Measurements from ENCODE around the gene PABPC1L. TPM values are rescaled to one million over a fixed set of nuclear protein-coding genes. Genes with fewer than 3 reads are reported as not detected.

The PABPC1L gene
- total RNA-seq, 1 donor from 2014 or later, result 61.1 TPM

- CTCF ChIA-PET, result no interaction called here
- DNase-seq, result no peak
- H3K36me3 Mint-ChIP-seq (ENCODE audit: low read depth), result peaks cover 97% of the 10 kb centered on the region
Measured at GRCh38 chr20:44952731-44953130, 42.9 kb downstream of the PABPC1L start.

GRCh38 chr20:44954211-44954610 lies 44.4 kb downstream of the PABPC1L start:
- H3K27me3 Mint-ChIP-seq, result no peaks in the 10 kb centered on the region
- H3K4me3 Mint-ChIP-seq, result no peak overlapping the region
- intact Hi-C loops (cut with micrococcal nuclease), result no loop called here
- peaks cover 92% of the 10 kb centered on the region for H3K36me3 Mint-ChIP-seq (ENCODE audit: low read depth)
- TF ChIP-seq CTCF (IDR thresholded peaks at IDR 0.05), result no peak
- no peak overlapping the region for H3K27ac Mint-ChIP-seq
- ChIA-PET CTCF (no interaction called here), POLR2A (no interaction called here)
- H3K9me3 Mint-ChIP-seq, result no peaks in the 10 kb centered on the region
- H3K4me1 Mint-ChIP-seq, result peaks cover 65% of the 10 kb centered on the region
- ATAC-seq (ENCODE audit: low read depth) (no peak), DNase-seq (no peak)

More at GRCh38 chr20:44952731-44953130, 42.9 kb downstream of the PABPC1L start:
- no peak for ATAC-seq (ENCODE audit: low read depth)
- Mint-ChIP-seq H3K27ac (peak overlapping the region; percentile 42), H3K27me3 (no peaks in the 10 kb centered on the region), H3K9me3 (no peaks in the 10 kb centered on the region), H3K4me1 (peaks cover 50% of the 10 kb centered on the region), H3K4me3 (no peak overlapping the region)
- POLR2A ChIA-PET, result interaction anchor here (1.3 kb wide), 1 partner anchor 10 kb away, joined by 5 read pairs; no protein-coding TSS in a partner anchor
- no peak for TF ChIP-seq CTCF (IDR thresholded peaks at IDR 0.05)
- intact Hi-C loops (cut with micrococcal nuclease), result no loop called here

- POLR2A ChIA-PET, result no interaction called here
- CTCF ChIA-PET, result no interaction called here
- H3K27me3 Mint-ChIP-seq, result no peaks in the 10 kb centered on the region
Measured at GRCh38 chr20:44955270-44955669, 45.4 kb downstream of the PABPC1L start.

GRCh38 chr20:44956410-44956809 lies 46.5 kb downstream of the PABPC1L start:
- no peak for TF ChIP-seq CTCF (IDR thresholded peaks at IDR 0.05)
- no peaks in the 10 kb centered on the region for H3K9me3 Mint-ChIP-seq
- ChIA-PET POLR2A (interaction anchor here (0.6 to 0.7 kb wide), 2 partner anchors 55 to 250 kb away, joined by 5 read pairs; no protein-coding TSS in a partner anchor), CTCF (no interaction called here)
- H3K27me3 Mint-ChIP-seq, result no peaks in the 10 kb centered on the region
- ATAC-seq (ENCODE audit: low read depth) (no peak), DNase-seq (no peak)
- H3K4me1 Mint-ChIP-seq, result peaks cover 77% of the 10 kb centered on the region
- peaks cover 74% of the 10 kb centered on the region for H3K36me3 Mint-ChIP-seq (ENCODE audit: low read depth)
- no peak overlapping the region for H3K27ac Mint-ChIP-seq
- no peak overlapping the region for H3K4me3 Mint-ChIP-seq
- intact Hi-C loops (cut with micrococcal nuclease), result no loop called here

More at GRCh38 chr20:44955270-44955669, 45.4 kb downstream of the PABPC1L start:
- intact Hi-C loops (cut with micrococcal nuclease), result no loop called here
- no peak for DNase-seq
- no peak for ATAC-seq (ENCODE audit: low read depth)
- no peaks in the 10 kb centered on the region for H3K9me3 Mint-ChIP-seq
- peaks cover 71% of the 10 kb centered on the region for H3K4me1 Mint-ChIP-seq
- no peak for TF ChIP-seq CTCF (IDR thresholded peaks at IDR 0.05)
- peak overlapping the region; percentile 63 for H3K4me3 Mint-ChIP-seq
- peak overlapping the region; percentile 84 for H3K27ac Mint-ChIP-seq
- peaks cover 86% of the 10 kb centered on the region for H3K36me3 Mint-ChIP-seq (ENCODE audit: low read depth)

GRCh38 chr20:44958276-44958675 lies 48.4 kb downstream of the PABPC1L start:
- Mint-ChIP-seq H3K9me3 (no peaks in the 10 kb centered on the region), H3K4me1 (peaks cover 71% of the 10 kb centered on the region), H3K36me3 (ENCODE audit: low read depth) (peaks cover 56% of the 10 kb centered on the region), H3K4me3 (peak overlapping the region; percentile 97), H3K27ac (no peak overlapping the region), H3K27me3 (no peaks in the 10 kb centered on the region)
- intact Hi-C loops (cut with micrococcal nuclease), result no loop called here
- ATAC-seq (ENCODE audit: low read depth), result no peak
- ChIA-PET CTCF (interaction anchor here (1.0 kb wide), 1 partner anchor 813 kb away, joined by 3 read pairs; no protein-coding TSS in a partner anchor), POLR2A (no interaction called here)
- no peak for TF ChIP-seq CTCF (IDR thresholded peaks at IDR 0.05)
- DNase-seq, result no peak

Measured in activated B cell treated with CpG ODN at 0.5 μM for 24 hours (primary cell).